Ascending aorta (tissue), 2 donors: ENCODE data around the gene GBF1. TPM values are rescaled to one million over a fixed set of nuclear protein-coding genes. Genes with fewer than 3 reads are reported as not detected.

Source experiments
- DNase-seq, 2 donors: peaks; one replicate each; pipeline ENCODE4 v3.0.0-alpha.2; 2019; ENCODE audit warnings: low spot score in 2 of 2
- H3K27ac ChIP-seq, 2 donors: fragments of 200-600 bp; sonication (generic); one replicate each; pipeline ENCODE4 v1.5.1; 2016 to 2017; ENCODE audit warnings: mild to moderate bottlenecking in 1 of 2
- H3K27me3 ChIP-seq: fragments of 200-600 bp; sonication (generic); one replicate; pipeline ENCODE4 v1.5.1; 2017
- H3K36me3 ChIP-seq, 2 donors: fragments of 200-600 bp; sonication (generic); one replicate each; pipeline ENCODE4 v1.5.1; 2016
- H3K4me1 ChIP-seq, 2 donors: fragments of 200-600 bp; sonication (generic); one replicate each; pipeline ENCODE4 v1.5.1; 2016 to 2017; ENCODE audit warnings: mild to moderate bottlenecking in 1 of 2
- H3K4me3 ChIP-seq, 2 donors: fragments of 200-600 bp; sonication (generic); one replicate each; pipeline ENCODE4 v1.5.1; 2016 to 2017; ENCODE audit warnings: mild to moderate bottlenecking in 1 of 2
- H3K9me3 ChIP-seq, 2 donors: fragments of 200-600 bp; sonication (generic); one replicate each; pipeline ENCODE4 v1.5.1; 2016
- intact Hi-C: fragments of 100-400 bp; cut with DNase I; formaldehyde crosslinking; loops from one replicate; pipeline ENCODE4 v1.15.1; 2023
- total RNA-seq: library from RNA; depleted of rRNA; stranded (reverse); fragments of >200 nt; gene quantifications from one replicate; pipeline ENCODE4 v1.1.0, GENCODE V29; 2016
- TF ChIP-seq, protein P1 (sequence below), 3 experiments: fragments of 200-600 bp in 2 of 3; fragments of 450-650 bp in 1 of 3; sonication (generic) in 2 of 3; IDR thresholded peaks; one replicate each; pipeline ENCODE4 v1.5.1; 2016 to 2019; ENCODE audit warnings: antibody characterized with exemption in 3 of 3, mild to moderate bottlenecking in 1 of 3, moderate library complexity in 1 of 3

Gene GBF1
- total RNA-seq: 56.0 TPM

GRCh38 chr10:102245082-102245931 lies at the start of gene GBF1:
GBF1 (plus strand) TSS chr10:102245532; CDS start chr10:102258939, 13,407 bp downstream.
- TF ChIP-seq, protein P1, sequence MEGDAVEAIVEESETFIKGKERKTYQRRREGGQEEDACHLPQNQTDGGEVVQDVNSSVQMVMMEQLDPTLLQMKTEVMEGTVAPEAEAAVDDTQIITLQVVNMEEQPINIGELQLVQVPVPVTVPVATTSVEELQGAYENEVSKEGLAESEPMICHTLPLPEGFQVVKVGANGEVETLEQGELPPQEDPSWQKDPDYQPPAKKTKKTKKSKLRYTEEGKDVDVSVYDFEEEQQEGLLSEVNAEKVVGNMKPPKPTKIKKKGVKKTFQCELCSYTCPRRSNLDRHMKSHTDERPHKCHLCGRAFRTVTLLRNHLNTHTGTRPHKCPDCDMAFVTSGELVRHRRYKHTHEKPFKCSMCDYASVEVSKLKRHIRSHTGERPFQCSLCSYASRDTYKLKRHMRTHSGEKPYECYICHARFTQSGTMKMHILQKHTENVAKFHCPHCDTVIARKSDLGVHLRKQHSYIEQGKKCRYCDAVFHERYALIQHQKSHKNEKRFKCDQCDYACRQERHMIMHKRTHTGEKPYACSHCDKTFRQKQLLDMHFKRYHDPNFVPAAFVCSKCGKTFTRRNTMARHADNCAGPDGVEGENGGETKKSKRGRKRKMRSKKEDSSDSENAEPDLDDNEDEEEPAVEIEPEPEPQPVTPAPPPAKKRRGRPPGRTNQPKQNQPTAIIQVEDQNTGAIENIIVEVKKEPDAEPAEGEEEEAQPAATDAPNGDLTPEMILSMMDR (IDR thresholded peaks at IDR 0.05): no peak
- H3K36me3 ChIP-seq: no peaks in the 10 kb centered on the region
- H3K4me3 ChIP-seq: peak within 1 kb of the TSS; percentile 66 to 92
- H3K9me3 ChIP-seq: no peaks in the 10 kb centered on the region
- peaks cover 13 to 30% of the 10 kb centered on the region in 2 donors for H3K4me1 ChIP-seq
- H3K27ac ChIP-seq: peak within 1 kb of the TSS; percentile 85 to 90
- intact Hi-C loops: loop anchor here (1.0 to 2.0 kb wide), 4 partner anchors 15 to 150 kb away; partner anchors contain the start of genes NFKB2, NOLC1 and PPRC1
- H3K27me3 ChIP-seq: no peaks in the 10 kb centered on the region
- DNase-seq: peak; percentile 89 to 97

GRCh38 chr10:102196893-102197292 lies 48.4 kb upstream of the GBF1 start:
- Histone ChIP-seq H3K36me3 (no peaks in the 10 kb centered on the region), H3K27ac (no peak overlapping the region), H3K4me3 (no peak overlapping the region), H3K4me1 (no peaks in the 10 kb centered on the region), H3K27me3 (no peaks in the 10 kb centered on the region), H3K9me3 (no peaks in the 10 kb centered on the region)
- no peak for DNase-seq
- intact Hi-C loops: no loop called here
- TF ChIP-seq, protein P1 (IDR thresholded peaks at IDR 0.05): no peak

- H3K27me3 ChIP-seq: no peaks in the 10 kb centered on the region
- DNase-seq: no peak
- no peaks in the 10 kb centered on the region for H3K9me3 ChIP-seq
- no peaks in the 10 kb centered on the region for H3K36me3 ChIP-seq
- no peaks in the 10 kb centered on the region for H3K4me1 ChIP-seq
- H3K27ac ChIP-seq: no peak overlapping the region
- TF ChIP-seq, protein P1 (IDR thresholded peaks at IDR 0.05): no peak
- intact Hi-C loops: no loop called here
- no peak overlapping the region for H3K4me3 ChIP-seq
These were observed 47.3 kb upstream of the GBF1 start for GRCh38 chr10:102198027-102198426.

DNA sequence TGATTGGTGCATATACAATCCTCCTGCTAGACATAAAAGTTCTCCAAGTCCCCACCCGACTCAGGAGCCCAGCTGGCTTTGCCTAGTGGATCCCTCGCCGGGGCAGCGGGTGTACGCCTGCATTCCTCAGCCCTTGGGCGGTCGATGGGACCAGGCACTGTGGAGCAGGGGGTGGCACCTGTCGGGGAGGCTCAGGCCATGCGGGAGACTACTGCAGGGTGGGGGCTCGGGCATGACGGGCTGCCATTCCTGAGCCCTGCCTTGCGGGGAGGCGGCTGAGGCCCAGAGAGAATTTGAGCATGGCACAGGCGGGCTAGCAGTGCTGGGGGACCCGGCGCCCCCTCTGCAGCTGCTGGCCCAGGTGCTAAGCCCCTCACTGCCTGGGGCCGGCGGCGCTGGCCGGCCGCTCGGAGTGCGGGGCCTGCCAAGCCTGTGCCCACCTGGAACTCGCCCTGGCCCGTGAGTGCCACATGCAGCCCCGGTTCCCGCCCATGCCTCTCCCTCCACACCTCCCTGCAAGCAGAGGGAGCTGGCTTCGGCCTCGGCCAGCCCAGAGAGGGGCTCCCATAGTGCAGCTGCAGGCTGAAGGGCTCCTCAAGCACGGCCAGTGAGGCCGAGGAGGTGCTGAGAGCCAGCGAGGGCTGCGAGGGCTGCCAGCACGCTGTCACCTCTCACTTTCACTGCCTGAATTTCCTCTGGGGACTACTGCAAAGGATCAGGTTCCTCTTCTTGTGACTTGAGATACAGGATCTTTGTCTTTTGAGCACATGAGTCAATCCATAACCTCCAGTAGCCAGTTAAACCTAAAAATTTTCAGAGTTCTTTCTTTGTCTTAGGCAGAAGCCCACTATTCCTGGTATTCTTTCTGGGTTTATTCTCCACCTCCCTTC lies 44.3 kb upstream of the GBF1 start:
- intact Hi-C loops: no loop called here
- Histone ChIP-seq H3K4me1 (no peaks in the 10 kb centered on the region), H3K4me3 (no peak overlapping the region), H3K27me3 (no peaks in the 10 kb centered on the region), H3K27ac (no peak overlapping the region), H3K9me3 (peaks cover 0 to 6% of the 10 kb centered on the region in 2 donors), H3K36me3 (no peaks in the 10 kb centered on the region)
- TF ChIP-seq, protein P1 (IDR thresholded peaks at IDR 0.05): no peak
- DNase-seq: no peak

GRCh38 chr10:102202386-102202785 lies 42.9 kb upstream of the GBF1 start:
- no peak overlapping the region for H3K27ac ChIP-seq
- no peak overlapping the region for H3K4me3 ChIP-seq
- TF ChIP-seq, protein P1 (IDR thresholded peaks at IDR 0.05): no peak
- no peaks in the 10 kb centered on the region for H3K27me3 ChIP-seq
- no peak for DNase-seq
- peaks cover 0 to 6% of the 10 kb centered on the region in 2 donors for H3K9me3 ChIP-seq
- H3K4me1 ChIP-seq: no peaks in the 10 kb centered on the region
- no peaks in the 10 kb centered on the region for H3K36me3 ChIP-seq
- intact Hi-C loops: no loop called here
